GM12874 (cell line): ENCODE measurements around the gene MRPS24.

Experiments used
- CTCF ChIP-seq: IDR thresholded peaks from 2 replicates; pipeline ENCODE4 v1.5.1; 2011; ENCODE audit warnings: low read depth, mild to moderate bottlenecking, control low read depth, low read length, moderate library complexity; ENCODE audit not compliant: insufficient read depth

Gene MRPS24

GRCh38 chr7:43834463-43835251 lies 34.7 kb downstream of the MRPS24 start:
- no peak for TF ChIP-seq CTCF

GRCh38 chr7:43825391-43825808 lies 43.9 kb downstream of the MRPS24 start:
- TF ChIP-seq CTCF = no peak

- no peak for TF ChIP-seq CTCF
These were observed 44.4 kb downstream of the MRPS24 start for GRCh38 chr7:43824963-43825362.

- TF ChIP-seq CTCF = no peak
These were observed 45.4 kb downstream of the MRPS24 start for GRCh38 chr7:43823941-43824340.
